Mucosa of rectum (tissue), 2 donors: ENCODE results near the gene CENPM.
"Not testable (repeated sequence)": the region's sequence is repeated elsewhere in the genome, so short reads cannot be mapped to it uniquely, and the experiment has no call there.

Source experiments
- H3K27ac ChIP-seq, 2 donors: one replicate each; pipeline ENCODE4 v1.7.0; 2013; ENCODE audit warnings: inconsistent platforms in 2 of 2, low read depth in 2 of 2, low read length in 2 of 2
- H3K27me3 ChIP-seq, 2 donors: one replicate each; pipeline ENCODE4 v1.7.0; 2013; ENCODE audit warnings: low read length in 2 of 2; ENCODE audit not compliant: control insufficient read depth in 2 of 2, insufficient read depth in 2 of 2
- H3K36me3 ChIP-seq, 2 donors: one replicate each; pipeline ENCODE4 v1.7.0; 2013; ENCODE audit warnings: low read length in 2 of 2; ENCODE audit not compliant: control insufficient read depth in 2 of 2, insufficient read depth in 2 of 2
- H3K4me1 ChIP-seq, 2 donors: one replicate each; pipeline ENCODE4 v1.7.0; 2013; ENCODE audit warnings: low read length in 2 of 2, mild to moderate bottlenecking in 1 of 2; ENCODE audit not compliant: control insufficient read depth in 2 of 2, insufficient read depth in 2 of 2
- H3K4me3 ChIP-seq, 2 donors: one replicate each; pipeline ENCODE4 v1.7.0; 2013; ENCODE audit warnings: low read length in 2 of 2
- H3K9ac ChIP-seq, 2 donors: one replicate each; pipeline ENCODE4 v1.7.0; 2013; ENCODE audit warnings: low read length in 2 of 2, low read depth in 1 of 2, mild to moderate bottlenecking in 1 of 2
- H3K9me3 ChIP-seq, 2 donors: one replicate each; pipeline ENCODE4 v1.7.0; 2013; ENCODE audit warnings: low read length in 2 of 2; ENCODE audit not compliant: control insufficient read depth in 2 of 2
- donor health status: healthy.
- donor health status: Normal muscosa, but diverticular disease.

Gene CENPM

GRCh38 chr22:41966607-41967240 is 19.8 kb upstream of the CENPM start:
- Histone ChIP-seq H3K36me3 (no peaks in the 10 kb centered on the region), H3K9ac (no peak overlapping the region), H3K27me3 (peaks cover 0 to 5% of the 10 kb centered on the region in 2 donors), H3K27ac (no peak overlapping the region), H3K4me3 (no peak overlapping the region), H3K9me3 (no peaks in the 10 kb centered on the region), H3K4me1 (no peaks in the 10 kb centered on the region)

DNA sequence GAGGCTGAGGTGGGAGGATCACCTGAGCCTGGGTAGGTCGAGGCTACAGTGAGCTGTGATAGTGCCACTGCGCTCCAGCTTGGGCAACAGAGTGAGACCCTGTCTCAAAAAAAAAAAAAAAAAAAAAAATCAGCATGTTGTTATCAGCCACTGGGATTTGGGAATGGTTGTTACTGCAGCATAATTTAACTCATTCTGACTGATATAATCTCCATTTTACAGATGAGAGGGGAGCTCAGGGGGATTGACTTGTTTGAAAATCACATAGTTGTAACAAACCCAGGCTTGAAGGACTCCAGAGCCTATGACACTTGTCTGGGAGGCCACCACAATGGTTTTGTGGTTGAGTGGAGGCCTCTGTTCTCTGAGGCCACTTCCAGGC is 19.3 kb upstream of the CENPM start:
- H3K4me1 ChIP-seq: no peaks in the 10 kb centered on the region
- no peaks in the 10 kb centered on the region for H3K36me3 ChIP-seq
- H3K4me3 ChIP-seq: no peak overlapping the region
- H3K9me3 ChIP-seq: no peaks in the 10 kb centered on the region
- H3K27ac ChIP-seq: no peak overlapping the region
- H3K27me3 ChIP-seq: peaks cover 0 to 5% of the 10 kb centered on the region in 2 donors
- no peak overlapping the region for H3K9ac ChIP-seq

- Histone ChIP-seq H3K9me3 (no peaks in the 10 kb centered on the region), H3K27me3 (no peaks in the 10 kb centered on the region), H3K4me1 (no peaks in the 10 kb centered on the region), H3K27ac (no peak overlapping the region), H3K36me3 (no peaks in the 10 kb centered on the region), H3K9ac (no peak overlapping the region), H3K4me3 (no peak overlapping the region)
These were observed 17.1 kb upstream of the CENPM start for GRCh38 chr22:41964112-41964491.

DNA sequence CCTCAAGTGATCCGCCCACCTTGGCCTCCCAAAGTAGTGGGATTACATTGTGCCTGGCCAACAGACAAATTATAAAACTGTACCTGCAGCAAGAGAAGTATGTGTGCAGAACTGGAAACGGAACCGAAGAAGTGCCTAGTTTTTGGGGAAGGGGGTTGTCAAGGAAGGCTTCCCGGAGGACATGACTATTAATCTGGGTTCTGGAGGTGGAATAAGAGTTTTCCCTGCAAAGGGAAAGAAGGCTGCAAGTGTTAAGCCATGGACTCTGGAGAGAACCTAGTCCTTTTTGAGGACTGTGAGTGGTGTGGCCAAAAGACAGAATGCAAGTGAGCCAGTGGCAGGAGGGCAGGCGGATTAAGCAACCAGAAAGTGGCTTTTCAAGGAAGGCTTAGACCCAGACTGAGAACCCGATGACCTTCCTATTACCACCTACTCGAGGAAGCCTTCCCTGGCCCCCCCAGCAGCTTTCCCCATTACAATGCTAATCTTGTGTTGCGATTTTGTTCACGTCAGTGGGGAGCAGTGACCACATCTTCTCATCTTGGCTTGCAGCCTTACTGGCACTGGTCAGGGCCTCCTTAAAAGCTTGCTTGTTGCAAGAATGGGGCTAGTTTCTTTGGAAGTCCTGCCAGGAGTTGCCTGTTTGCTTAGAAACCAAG is 16.6 kb upstream of the CENPM start:
- H3K4me1 ChIP-seq: no peaks in the 10 kb centered on the region
- no peak overlapping the region for H3K9ac ChIP-seq
- no peak overlapping the region for H3K4me3 ChIP-seq
- no peaks in the 10 kb centered on the region for H3K36me3 ChIP-seq
- H3K27me3 ChIP-seq: no peaks in the 10 kb centered on the region
- no peak overlapping the region for H3K27ac ChIP-seq
- no peaks in the 10 kb centered on the region for H3K9me3 ChIP-seq

DNA sequence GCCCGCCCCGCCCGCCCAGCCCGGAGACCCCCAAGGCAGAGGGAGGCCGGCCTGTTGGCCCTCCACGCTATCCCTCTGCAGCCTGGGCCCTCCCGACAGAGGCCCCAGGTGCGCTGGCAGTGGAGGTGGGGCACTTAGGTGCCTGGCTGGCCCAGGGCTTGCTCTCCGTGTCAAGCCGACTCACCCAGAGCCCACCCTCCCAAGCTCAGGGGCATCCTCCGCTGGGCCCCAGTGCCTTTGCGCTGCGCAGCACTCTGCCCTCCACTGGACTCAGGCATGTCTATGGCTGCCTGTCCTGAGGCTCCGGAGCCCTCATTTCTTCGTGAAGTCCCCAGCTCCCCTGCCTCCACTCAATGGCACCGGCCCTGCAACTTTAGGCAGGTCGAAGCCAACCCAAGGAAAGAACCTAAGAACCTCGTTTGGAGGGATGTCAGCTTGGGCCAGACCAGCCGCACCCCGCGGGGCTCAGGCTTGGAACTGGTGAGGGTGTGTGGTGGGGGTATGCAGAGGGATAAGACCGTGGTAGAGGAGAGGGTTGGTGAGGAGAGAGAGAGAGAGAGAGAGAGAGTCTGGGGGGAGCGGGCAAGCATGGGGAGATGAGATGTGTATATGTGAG is 11.1 kb upstream of the CENPM start:
- no peaks in the 10 kb centered on the region for H3K4me1 ChIP-seq
- no peak overlapping the region for H3K27ac ChIP-seq
- peak overlapping the region in 1 of 2 donors; percentile 12 for H3K9ac ChIP-seq
- no peaks in the 10 kb centered on the region for H3K36me3 ChIP-seq
- no peaks in the 10 kb centered on the region for H3K9me3 ChIP-seq
- H3K4me3 ChIP-seq: no peak overlapping the region
- no peaks in the 10 kb centered on the region for H3K27me3 ChIP-seq

DNA sequence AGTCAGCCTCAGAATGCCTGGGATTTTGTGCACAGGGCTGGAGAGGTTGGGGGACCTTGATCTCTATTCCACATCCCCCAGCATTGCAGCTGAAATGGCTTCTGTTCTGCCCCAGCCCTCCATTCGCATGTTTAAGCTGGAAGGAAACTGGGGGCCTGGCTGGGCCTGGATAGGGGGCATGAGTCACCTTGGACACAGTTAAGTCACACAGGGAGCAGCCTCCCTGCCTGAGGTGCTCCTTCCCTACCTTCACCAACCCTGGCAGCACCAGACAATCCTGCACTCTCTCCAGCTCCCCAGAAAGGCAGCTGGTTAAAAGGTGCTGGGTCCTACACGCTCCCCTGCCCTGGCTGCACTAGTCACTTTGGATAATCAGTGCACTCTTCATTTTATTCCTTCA is 5.8 kb upstream of the CENPM start:
- Histone ChIP-seq H3K27ac (no peak overlapping the region), H3K4me3 (no peak overlapping the region), H3K9ac (no peak overlapping the region)

DNA sequence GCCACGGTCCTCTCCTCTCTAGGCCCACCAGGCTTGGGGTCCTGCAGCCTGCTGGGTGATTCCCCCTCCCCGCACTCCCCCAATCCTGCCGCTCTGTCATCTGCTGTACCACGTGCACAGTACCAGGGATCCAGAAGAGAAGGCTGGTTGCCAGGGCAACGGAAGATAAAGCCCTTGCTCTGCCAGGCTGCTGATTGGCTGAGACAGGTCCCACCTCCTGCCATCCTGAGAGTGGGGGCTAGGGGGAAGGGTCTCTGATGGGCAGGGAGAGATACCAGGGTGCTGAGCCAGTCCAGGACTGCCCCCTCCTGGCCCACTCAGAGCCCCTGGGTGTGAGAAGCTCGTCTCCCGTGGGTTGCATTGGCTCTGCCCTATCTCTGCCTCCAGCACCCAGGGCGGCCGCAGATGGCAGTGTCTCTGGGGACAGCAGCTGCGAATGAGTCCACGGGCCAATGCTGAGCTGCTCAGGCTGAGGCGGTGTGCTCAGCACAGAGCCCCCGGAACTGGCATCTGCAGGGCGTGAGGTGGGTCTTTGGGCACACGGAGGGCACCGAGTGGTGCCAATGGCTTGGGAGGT is 5.0 kb upstream of the CENPM start, which contains the start of gene SMIM45:
Gene SMIM45 (plus strand): TSS at position 253 of the 577 bp plus-strand sequence.
- no peak within 1 kb of the TSS for H3K27ac ChIP-seq
- H3K27me3 ChIP-seq: no peaks in the 10 kb centered on the region
- no peak within 1 kb of the TSS for H3K9ac ChIP-seq
- H3K4me1 ChIP-seq: no peaks in the 10 kb centered on the region
- H3K36me3 ChIP-seq: no peaks in the 10 kb centered on the region
- H3K9me3 ChIP-seq: no peaks in the 10 kb centered on the region
- H3K4me3 ChIP-seq: no peak within 1 kb of the TSS

More for the DNA sequence above, 5.8 kb upstream of the CENPM start:
- no peaks in the 10 kb centered on the region for H3K4me1 ChIP-seq
- H3K9me3 ChIP-seq: no peaks in the 10 kb centered on the region
- no peaks in the 10 kb centered on the region for H3K36me3 ChIP-seq
- no peaks in the 10 kb centered on the region for H3K27me3 ChIP-seq

DNA sequence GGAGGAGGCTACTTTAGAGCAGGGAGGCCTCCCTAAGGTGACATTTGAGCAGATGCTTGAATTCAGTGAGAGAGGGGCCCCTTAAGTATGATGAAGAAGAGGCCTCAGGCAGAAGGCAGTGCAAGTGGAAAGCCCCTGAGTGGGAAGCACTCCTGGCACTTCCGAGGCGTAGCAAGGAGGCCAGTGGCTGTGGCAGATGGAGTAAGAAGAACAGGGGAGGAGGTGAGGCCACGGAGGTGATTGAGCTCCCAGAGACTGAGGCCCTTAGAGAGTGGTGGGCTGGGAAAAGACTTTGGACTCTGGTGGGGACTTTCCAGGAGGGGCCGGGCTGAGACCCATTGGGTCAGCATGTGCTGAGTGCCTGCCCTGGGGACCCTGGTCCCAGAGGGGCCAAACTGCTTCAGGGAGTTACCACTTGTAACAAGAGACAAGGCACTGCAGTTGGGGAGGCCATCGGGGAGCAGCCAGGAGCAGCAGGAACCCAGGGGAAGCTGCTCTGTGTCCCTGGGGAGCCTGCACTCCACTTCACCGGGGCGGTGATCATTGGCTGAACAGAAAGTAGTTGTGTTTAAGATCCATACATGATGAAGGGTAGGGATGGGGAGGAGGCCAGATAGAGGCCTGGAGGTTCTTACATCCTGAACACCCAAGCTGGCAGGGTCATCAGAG is 2.5 kb upstream of the CENPM start:
- Histone ChIP-seq H3K9me3 (no peaks in the 10 kb centered on the region), H3K4me3 (no peak overlapping the region), H3K4me1 (peaks cover 7 to 11% of the 10 kb centered on the region in 2 donors), H3K36me3 (no peaks in the 10 kb centered on the region), H3K27me3 (no peaks in the 10 kb centered on the region), H3K9ac (no peak overlapping the region), H3K27ac (no peak overlapping the region)

- not testable (repeated sequence) for H3K4me3 ChIP-seq, H3K36me3 ChIP-seq, H3K9ac ChIP-seq, H3K9me3 ChIP-seq, H3K27ac ChIP-seq, H3K27me3 ChIP-seq
- peaks cover 8 to 11% of the 10 kb centered on the region in 2 donors for H3K4me1 ChIP-seq
These were observed 2.0 kb upstream of the CENPM start for GRCh38 chr22:41948928-41949296.

- Histone ChIP-seq H3K9ac (no peak overlapping the region), H3K9me3 (no peaks in the 10 kb centered on the region), H3K36me3 (no peaks in the 10 kb centered on the region), H3K27ac (no peak overlapping the region), H3K4me3 (no peak overlapping the region), H3K27me3 (no peaks in the 10 kb centered on the region), H3K4me1 (peaks cover 11 to 14% of the 10 kb centered on the region in 2 donors)
These were observed 1.2 kb upstream of the CENPM start for GRCh38 chr22:41948142-41948541.
